NAMALWA (cell line): Measurements from ENCODE around the gene OR2A1.
"Not testable (repeated sequence)": the region's sequence is repeated elsewhere in the genome, so short reads cannot be mapped to it uniquely, and the experiment has no call there.

Experiments used
- DNase-seq: peaks from one replicate; pipeline ENCODE4 v3.0.0-alpha.2; 2015; ENCODE audit warnings: low spot score

OR2A1 gene, protein sequence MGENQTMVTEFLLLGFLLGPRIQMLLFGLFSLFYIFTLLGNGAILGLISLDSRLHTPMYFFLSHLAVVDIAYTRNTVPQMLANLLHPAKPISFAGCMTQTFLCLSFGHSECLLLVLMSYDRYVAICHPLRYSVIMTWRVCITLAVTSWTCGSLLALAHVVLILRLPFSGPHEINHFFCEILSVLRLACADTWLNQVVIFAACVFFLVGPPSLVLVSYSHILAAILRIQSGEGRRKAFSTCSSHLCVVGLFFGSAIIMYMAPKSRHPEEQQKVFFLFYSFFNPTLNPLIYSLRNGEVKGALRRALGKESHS

DNA sequence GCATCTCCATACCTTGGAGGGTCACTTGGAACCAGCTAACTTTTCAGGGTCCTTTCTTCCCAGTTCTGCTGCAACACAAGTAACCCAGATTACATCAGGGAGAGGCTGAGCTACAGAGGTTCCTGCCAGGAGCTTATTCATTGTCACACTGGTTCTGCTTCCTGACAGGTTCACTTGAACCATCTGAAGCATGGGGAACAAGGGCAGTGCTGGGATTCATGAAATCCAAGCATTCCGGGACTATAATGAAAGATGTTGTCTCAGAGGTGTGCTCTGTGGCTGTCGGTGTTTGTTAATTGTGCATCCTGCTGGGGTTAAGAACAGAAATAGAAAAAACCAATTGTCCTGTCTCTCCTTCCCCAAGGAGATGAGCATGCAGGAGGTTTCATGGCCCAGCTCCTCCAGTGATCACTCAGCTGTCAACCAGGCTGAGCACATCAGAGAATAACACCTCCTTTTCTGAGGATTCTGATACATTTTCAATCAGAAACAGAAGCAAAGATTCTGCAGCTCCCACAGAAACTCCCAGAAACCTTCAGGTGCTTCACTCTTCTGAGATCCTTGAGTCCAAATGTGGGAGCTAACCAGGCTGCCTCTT is at the start of gene OR2A1:
OR2A1 (plus strand) TSS at position 548 of the 598 bp plus-strand sequence. CDS start 5,706 bp downstream, outside the sequence.
- DNase-seq = not testable (repeated sequence)

DNA sequence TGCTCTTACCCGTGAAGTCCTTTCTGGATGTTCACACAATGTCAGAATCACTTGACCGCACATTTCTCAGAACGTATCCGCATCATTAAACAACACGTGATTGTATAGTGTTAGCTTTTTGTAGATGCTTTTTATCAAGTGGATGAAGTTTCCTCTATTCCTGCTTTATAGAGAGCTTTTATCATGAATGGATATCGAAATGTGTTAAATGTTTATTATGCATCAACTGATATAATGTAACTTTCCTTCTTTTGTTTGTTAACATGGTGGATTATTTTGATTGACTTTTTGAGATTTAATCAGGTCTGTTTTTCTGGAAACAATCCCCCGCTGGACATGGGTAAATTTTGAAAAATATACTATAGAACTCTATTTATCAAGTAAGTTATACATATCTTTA is 47.5 kb upstream of the OR2A1 start, which contains the start of gene OR2A7:
OR2A7 (minus strand) TSS at position 101 of the 400 bp plus-strand sequence. CDS start 5,164 bp downstream, outside the sequence.
- DNase-seq = not testable (repeated sequence)

DNA sequence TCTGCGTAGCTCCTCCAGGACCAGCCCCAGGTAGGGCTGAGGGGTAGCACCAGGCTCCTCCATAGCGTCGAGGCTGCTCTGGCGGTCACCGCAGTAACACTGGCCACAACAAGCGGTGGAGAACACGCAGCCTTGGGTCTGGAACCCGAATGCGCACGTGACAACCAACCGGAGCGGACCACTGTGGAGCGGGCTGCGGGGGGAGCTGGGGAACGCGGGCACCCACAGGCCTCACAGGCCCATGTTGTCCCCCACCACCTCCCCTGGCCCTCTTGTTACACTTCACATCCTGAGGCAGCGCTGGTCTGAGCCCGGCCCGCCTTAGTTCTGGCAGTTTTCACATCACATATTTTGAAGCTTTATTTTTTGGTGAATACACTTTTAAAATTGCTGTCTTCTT is 43.0 kb upstream of the OR2A1 start, which contains the start of gene CTAGE8:
CTAGE8 (minus strand) TSS at position 101 of the 400 bp plus-strand sequence; CDS start at position 63, 38 bp downstream.
- not testable (repeated sequence) for DNase-seq

DNA sequence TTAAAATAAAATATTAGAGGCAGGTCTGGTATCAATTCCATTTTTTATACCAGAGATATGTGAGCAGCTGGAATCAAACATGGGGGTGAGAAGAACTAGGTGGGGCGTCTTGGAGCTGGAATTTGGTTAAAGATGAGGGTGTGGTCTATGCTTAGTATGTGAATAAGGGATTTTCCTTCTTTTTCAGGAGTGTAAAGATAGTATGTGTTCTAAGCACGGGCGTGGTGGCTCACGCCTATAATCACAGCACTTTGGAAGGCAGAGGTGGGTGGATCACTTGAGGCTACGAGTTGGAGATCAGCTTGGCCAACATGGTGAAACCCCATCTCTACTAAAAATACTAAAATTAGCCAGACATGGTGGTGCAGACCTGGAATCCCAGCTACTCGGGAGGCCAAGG is 36.9 kb upstream of the OR2A1 start:
- DNase-seq = not testable (repeated sequence)

DNA sequence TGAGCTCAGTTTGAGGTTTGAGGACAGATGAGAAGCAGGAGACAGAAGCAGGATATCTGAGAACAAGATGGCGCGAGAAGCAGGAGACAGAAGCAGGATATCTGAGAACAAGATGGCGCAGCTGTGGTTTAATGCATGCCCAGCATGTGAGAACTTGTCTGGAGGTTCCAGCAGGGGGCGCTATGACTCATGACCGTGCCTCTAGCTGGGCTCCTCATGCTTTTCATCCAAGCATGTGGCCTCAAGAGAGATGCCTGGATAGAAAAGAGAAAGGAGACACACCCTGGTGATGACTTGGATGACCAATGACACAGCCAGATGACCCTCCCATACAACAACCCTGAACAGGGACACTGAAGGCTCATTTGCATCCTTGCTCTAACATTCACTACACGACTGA is 32.2 kb upstream of the OR2A1 start:
- not testable (repeated sequence) for DNase-seq

DNA sequence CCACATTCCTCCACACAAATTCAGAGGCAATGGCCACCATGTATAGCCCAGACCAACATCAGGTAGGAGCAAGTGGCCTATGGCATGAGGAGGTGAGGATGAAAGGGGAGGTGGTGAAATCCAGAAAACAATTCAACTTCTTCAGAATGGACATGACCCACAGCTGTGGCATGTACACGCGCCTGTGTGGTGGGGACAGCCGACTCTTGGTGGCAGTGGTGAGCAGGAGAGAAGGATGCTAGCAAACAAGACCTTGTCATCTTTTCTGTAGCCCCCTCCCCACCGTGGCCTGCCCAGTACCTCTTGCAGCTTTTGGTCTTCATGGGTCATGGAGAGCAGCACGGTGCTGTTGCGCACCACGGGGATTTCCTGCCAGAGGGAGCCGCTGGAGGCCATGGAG is 30.2 kb upstream of the OR2A1 start:
- not testable (repeated sequence) for DNase-seq

DNA sequence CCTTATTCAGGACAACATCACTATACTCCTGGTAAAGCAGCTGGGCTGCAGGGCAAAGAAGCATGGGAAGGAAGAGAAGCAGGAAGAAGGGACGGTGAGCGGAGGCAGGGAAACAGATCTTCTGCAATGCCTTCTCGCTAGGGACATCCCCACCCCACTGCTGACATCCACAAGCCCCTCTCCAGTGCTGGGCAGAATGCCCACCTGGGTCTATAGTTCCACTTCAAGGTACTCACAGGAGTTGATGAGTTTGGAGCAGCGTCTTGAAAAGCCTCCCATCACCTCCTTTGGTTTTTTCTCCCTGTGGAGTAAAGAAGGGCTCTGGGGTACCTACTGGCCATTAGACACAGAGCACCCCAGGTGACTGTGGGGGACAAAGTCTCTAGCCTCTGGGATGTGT is 29.7 kb upstream of the OR2A1 start:
- not testable (repeated sequence) for DNase-seq

DNA sequence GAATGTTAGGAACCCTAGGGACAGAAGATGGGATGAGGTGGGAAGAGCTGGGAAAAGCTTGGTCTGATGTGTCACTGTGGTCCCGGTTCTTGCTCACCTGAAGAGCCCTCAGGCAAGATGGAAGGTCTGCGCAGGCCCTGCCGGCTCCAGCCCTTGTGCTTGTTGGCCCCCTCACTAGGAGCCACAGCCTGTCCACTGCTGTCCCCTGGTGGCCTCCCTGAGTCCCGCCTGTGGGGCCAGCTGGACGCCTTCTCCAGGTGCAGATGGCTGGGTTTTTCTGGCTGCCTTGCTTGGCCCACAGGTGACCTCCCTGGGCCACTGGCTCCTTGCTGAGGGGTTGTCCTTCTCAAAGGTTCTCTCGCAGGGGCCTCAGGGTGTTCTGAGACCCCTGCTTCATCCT is 28.5 kb upstream of the OR2A1 start:
- not testable (repeated sequence) for DNase-seq

DNA sequence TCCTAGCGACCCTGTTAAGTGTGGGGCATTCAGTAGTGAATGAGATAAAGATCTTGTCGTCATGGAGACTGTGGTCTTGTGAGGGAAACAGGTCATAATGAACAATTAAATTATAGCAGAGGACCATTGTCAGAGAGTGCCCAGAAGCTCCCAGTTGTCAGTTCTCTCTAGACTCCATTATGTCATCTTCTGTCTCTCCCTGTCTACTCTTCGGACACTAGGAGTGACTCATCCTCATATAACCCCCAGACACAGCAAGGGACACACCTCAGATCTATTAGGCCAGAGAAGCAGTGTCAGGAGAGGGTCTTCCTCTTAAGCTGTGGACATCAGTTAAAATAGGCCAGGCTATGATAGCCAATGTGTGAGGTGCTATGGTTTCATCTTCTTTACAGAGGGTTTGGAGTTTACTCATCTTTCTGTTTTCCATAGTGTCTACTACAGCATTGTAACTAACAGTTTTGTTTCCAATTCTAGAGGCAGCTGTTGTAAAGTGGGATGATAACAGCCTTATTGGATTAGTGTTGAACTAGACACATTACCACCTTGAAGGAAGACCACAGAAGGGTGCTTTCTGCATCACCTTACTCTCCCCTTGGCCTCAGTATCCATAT is 24.9 kb upstream of the OR2A1 start:
- DNase-seq = not testable (repeated sequence)

DNA sequence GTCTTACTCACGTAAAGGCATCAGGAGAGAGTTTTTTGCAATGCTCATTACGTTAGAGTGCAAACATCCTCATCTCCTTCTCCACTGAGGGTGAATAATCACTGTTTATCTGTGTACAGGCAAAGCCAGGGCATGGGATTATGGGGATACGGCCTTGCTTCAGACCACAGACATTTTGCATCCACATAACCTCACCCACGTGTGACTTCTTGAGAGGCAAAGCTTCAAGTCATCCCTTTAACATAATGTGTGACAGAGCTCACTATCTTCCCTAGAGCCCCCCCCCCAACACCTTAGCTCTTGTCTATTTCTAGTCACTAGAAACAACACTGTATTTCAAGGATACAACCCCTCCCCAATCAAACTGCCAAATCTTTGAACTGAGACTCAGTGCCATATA is 20.6 kb upstream of the OR2A1 start:
- DNase-seq = not testable (repeated sequence)

DNA sequence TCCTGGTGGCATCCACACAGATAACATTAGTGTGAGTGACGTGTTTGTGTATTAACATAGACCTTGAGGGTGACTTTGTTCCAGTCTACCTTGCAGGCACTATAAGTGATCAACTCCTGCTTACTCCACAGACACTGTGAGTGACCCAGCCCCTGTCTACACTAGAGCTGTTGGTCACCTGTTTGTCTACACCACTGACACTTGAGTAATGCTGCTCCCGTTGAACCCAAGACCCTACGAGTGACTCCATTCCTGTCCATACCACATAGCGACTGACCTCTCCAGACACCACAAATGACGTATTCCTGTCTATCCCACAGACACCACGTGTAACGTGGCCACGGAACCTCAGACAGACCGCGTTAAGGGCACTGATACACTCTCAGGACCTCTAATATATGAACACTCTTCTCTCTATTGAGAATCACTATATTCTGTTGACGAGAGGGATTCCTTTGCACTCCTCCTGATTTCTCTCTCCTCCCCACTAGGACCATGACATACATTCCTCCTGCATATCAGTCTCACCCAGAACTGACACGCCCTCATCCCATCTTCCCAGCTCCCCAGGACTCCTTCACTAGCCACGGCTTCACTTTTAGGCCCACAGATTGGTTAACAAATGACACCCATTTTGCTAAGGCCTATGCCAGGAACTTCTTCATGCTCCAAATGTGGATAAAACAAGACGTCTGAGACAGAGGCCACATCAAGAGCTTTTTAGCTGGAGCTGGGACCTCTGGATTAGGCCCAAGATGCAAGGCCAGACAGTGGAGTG is 19.6 kb upstream of the OR2A1 start:
- DNase-seq = not testable (repeated sequence)

DNA sequence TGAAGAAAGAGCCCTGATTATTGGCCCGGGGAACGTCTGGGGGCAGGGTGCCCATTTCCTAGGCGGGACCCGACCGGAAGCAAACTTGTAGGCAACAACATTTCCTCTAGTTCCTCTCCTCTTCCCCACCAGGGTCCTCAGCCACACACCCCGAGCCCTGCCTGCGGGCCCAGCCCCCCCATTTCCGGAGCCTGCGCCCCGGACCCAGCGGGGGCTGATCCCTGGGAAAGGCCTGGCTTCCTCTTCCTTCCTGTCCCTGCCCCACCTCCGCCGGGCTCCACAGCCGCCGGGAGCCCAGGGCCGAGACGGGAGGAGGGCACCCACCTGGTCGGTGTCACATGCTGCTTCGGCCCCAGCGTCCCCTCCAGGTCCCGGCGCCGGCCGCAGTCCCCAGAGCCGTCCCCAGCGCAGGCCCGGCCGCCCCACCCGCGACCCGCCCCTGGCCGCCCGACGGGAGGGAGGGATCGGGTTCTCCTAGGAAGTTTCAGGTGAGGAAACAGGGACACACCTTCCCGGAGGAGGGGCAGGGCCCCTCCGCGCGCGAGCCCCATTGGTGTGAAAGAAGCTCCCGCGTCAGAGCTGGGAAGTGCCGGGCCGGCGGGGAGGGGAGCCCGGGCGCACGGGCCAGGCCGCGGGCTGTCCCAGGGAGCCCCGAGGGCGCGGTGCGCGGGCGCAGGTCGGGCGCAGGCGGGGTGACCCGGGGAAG is 18.3 kb upstream of the OR2A1 start:
- DNase-seq = not testable (repeated sequence)

DNA sequence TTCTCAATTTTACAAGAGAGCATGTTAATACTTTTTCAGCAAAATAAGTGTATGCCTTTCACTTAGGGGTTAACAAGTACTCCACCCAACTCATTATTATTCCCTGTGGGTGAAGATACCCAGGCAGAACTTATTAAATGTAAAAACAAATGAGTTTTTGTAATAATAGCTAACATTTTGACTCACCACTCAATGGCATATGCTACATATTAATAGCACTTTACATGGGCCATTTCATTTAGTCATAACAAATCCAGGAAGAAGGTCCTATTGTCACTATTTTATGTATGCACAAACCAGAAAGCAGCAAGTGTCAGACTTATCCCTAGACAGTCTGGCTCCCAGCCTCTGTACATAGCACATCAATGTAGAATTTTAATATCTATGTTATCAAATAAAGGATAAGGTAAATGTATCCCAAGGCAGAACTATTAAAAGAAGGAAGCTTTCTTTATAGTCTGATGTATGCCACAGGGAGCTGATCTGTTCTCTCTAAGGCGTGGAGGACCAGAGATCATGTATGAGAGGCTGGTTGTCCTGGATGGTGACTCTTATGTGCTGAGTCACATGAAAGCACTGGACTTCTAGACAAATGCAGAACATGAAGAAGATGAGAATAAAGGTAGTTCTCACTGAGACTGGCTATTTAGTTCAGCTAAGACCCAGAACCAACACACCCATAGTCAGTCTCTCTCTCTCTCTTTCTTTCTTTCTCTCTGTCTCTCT is 9.5 kb upstream of the OR2A1 start:
- DNase-seq = not testable (repeated sequence)

DNA sequence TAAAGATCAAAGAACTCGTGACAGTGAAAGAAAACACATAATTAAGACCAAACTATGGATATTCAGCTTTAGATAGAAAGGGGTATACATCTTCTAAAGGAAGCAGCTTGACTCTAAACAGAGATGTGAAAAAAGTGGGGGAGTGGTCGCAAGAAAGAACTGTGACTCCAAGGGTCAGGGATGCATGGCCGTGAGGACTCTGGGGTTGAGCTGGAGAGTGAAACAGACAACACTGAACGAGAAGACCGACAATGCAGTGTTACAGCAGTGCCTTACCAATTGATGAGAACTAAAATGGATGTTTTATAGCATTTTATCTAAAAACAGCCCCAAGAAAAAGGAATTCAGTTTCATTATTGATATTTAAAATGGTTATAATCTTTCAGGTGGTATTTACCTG is 8.6 kb upstream of the OR2A1 start:
- not testable (repeated sequence) for DNase-seq

DNA sequence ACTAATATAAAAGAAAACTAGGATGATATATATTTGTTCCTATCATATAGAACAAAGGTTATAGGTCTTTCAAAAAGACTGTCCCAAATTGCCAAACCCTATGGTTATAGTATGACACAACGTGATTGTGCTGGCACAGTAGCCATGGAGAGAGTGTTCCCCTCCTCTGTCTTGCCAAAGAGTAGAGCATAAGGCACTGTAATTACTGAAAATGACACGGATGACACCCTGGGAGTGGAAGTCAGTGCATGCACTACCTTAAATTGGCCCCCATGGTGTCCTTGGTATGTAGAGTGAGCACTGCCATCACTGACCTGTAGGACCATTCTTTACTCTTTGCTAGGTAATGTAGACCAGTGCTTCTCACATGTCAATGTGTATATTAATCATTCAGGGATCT is 7.1 kb upstream of the OR2A1 start:
- DNase-seq = not testable (repeated sequence)

DNA sequence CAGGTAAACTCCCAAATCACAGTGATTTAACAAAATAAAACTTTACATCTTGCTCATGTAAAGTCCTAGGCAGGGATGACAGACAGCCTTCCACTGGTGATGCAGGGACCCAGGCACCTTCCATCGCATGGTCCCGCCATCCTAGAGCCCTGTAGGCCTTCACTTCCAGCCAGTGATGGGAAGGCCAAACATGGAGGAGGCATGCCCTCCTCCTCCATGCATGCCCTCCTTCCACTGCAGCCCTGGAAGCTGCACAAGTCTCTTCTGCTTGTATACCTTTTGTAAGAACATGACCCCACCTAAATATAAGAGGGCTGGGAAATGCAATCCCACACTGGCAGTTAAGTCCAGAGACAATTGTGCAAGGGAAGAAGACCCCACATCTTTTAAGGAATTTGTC is 2.5 kb upstream of the OR2A1 start:
- DNase-seq = not testable (repeated sequence)

DNA sequence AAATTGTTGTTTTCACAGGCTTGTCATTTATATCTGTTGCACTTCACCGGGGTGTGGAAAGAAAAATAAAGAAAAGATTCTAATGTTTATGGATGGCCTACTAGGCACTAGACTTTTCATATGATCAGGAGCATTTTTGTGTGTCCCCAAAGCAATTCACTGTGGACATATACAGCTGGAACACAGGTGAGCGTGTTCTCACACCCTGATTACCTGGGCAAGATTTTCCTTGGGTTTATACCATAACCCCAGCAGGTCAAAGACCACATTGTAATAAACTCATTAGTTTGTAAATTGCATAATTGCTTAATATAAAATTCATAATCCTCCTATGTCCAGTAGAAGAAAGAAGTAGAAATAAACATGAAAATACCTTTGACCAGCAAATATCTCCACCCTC is 1.0 kb upstream of the OR2A1 start:
- DNase-seq = not testable (repeated sequence)

DNA sequence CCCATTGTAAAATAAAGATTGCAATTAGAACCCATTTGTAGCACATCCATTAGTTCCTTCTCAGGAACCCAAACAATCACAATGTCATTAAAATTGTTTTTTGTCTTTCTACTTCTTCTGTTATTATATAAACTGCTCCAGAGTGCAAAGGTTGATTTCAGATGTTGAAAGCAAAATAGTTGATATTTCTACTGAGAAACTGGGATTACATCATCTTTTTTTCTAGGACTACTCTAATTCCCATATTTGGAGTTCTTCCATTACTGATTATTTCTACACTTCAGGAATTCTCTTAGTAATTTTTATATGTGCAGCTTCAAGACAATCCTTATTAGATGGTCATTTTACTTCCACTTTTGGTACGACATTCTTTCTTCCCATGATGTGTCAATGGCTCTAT is 5.3 kb downstream of the OR2A1 start:
- not testable (repeated sequence) for DNase-seq

DNA sequence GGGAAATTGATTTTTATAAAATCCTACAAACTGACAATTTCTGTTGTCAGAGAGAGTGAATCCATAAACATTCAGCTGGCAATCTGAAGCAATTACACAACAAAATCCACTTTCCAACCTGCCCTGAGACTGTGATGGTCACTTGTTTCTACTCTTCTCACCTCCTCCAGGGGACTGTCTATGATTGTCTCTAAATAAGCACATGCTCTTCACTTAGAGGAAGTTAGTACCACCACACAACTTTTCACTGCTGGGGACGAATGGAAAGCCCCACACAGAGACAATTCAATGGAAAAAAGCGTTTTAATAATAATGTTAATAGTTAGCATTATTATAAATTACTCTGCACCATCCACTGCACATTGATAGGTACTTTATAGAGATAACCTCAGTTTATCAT is 7.3 kb downstream of the OR2A1 start:
- DNase-seq = not testable (repeated sequence)

DNA sequence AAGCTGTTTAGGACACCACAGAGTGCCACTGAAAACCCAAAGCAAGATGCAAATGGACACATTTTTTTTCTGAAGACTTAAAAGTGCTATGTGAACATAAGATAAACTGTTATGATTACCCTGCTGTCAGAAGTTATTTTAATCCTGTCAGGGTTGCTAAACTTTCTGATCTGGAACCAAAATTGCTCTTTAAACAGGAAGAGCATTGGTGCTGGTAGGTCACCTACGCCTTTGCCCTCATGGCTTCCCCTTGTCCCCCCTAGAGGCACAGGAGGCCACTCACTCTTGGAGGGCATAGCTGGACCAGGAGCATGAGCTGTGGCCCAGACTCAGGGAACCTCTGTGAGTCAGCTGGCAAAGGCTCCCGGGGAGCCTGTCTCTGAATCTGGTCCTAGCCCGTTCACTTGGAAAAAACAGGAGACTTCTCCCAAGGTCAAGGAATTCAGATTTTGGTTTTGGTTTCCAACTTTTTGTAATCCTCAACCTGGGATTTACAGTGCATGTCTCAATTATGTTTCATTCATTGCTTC is 9.5 kb downstream of the OR2A1 start:
- not testable (repeated sequence) for DNase-seq
